ENCODE data around the gene TAF6. TPM values are rescaled to one million over a fixed set of nuclear protein-coding genes. Genes with fewer than 3 reads are reported as not detected.

Gene TAF6
- total and polyA plus RNA-seq, 2 of the 4 experiments (the other 2 are of a cell fraction) = 11.3 to 55.3 TPM

DNA sequence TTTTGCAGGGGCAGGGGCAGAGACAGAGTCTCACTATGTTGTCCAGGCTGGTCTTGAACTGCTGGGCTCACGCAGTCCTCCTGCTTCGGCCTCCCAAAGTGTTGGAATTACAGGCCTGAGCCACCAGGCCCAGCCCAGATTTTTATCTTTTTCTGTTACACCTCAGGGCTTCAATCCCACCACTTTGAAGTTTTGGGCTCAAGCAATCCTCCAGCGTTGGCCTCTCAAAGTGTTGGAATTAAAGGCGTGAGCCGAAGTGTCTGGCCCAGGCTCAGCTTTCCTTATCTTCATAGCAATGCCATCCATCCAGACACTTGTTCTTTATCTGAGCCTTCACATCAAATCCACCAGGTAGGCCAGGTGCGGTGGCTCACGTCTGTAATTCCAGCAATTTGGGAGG, 4.1 kb downstream of the TAF6 start:
- Histone ChIP-seq H2BK120ac (ENCODE audit: low read depth, low read length) (no peak overlapping the region), H2AK9ac (replicated peaks; ENCODE audit: low read depth, low read length, poor library complexity) (no peak overlapping the region), H2BK15ac (ENCODE audit: low read depth, low read length) (no peak overlapping the region), H4K5ac (ENCODE audit: low read depth, low read length) (no peak overlapping the region), H3K18ac (ENCODE audit: low read depth, low read length) (no peak overlapping the region), H3K23ac (ENCODE audit: low read depth, low read length) (no peak overlapping the region), H3K9me1 (ENCODE audit: insufficient read depth, low read length) (peaks cover 6% of the 10 kb centered on the region), H2AFZ (replicated peaks; ENCODE audit: low read length, poor library complexity) (no peak overlapping the region), H3K9ac (ENCODE audit: low read depth, low read length) (no peak overlapping the region), H3K14ac (replicated peaks; ENCODE audit: low read depth, low read length) (no peak overlapping the region), H2AK5ac (ENCODE audit: low read depth, low read length) (no peak overlapping the region), H3K4me3 (ENCODE audit: insufficient read depth, low read depth, low read length) (no peak overlapping the region), H3K27ac (ENCODE audit: insufficient read depth, low read length) (no peak overlapping the region), H3K4me2 (ENCODE audit: low read depth, low read length) (no peak overlapping the region), H2BK20ac (ENCODE audit: low read depth, low read length) (no peak overlapping the region), H4K91ac (ENCODE audit: insufficient read depth, low read depth, low read length) (no peak overlapping the region), H4K20me1 (ENCODE audit: insufficient read depth, low read length) (no peaks in the 10 kb centered on the region; the same call in 1 of the 2 replicates), H3K36me3 (ENCODE audit: control insufficient read depth, insufficient read depth, low read length) (peaks cover 32% of the 10 kb centered on the region), H3K79me1 (ENCODE audit: low read depth in 1 of 2, low read length in 2 of 2) (peaks cover 8 to 31% of the 10 kb centered on the region in 2 experiments), H3K4me1 (ENCODE audit: control insufficient read depth, insufficient read depth, low read length) (0 out of 2 replicates have a peak, but pooled peaks cover 2% of the 10 kb centered on the region), H2BK5ac (ENCODE audit: low read depth, low read length, poor library complexity, severe bottlenecking) (no peak overlapping the region), H3K9me3 (ENCODE audit: control insufficient read depth, insufficient read depth, low read length) (no peaks in the 10 kb centered on the region), H4K8ac (ENCODE audit: low read depth in 2 of 2, low read length in 2 of 2) (no peak overlapping the region), H3K4ac (ENCODE audit: low read depth, low read length) (no peak overlapping the region), H3K27me3 (ENCODE audit: control insufficient read depth, insufficient read depth, low read length) (no peaks in the 10 kb centered on the region), H3K56ac (ENCODE audit: extremely low read depth, insufficient read depth, low read length) (no peak overlapping the region)
- intact Hi-C loops (cut with micrococcal nuclease) = no loop called here
- POLR2A ChIA-PET (ENCODE audit: unreplicated experiment) = no interaction called here
- no peak for ATAC-seq (ENCODE audit: low read depth)
- 80% methylated on average over 3 of the region's 7 CpGs; no CpG with 5 or more reads in 1 of the 2 experiments for WGBS, 2 experiments (ENCODE audit: extremely low coverage in 2 of 2, insufficient read length in 1 of 2)
- in situ Hi-C loops (cut with MboI; ENCODE audit: low sequenced_read_pairs) = no loop called here
- CTCF ChIA-PET = no interaction called here
- DNase-seq = no peak
- no TSS peak for BruUV-seq (replicated peaks)
- dilution Hi-C loops (cut with HindIII; ENCODE audit: low sequenced_read_pairs, unreplicated experiment) = no loop called here
- TF ChIP-seq, protein P1, sequence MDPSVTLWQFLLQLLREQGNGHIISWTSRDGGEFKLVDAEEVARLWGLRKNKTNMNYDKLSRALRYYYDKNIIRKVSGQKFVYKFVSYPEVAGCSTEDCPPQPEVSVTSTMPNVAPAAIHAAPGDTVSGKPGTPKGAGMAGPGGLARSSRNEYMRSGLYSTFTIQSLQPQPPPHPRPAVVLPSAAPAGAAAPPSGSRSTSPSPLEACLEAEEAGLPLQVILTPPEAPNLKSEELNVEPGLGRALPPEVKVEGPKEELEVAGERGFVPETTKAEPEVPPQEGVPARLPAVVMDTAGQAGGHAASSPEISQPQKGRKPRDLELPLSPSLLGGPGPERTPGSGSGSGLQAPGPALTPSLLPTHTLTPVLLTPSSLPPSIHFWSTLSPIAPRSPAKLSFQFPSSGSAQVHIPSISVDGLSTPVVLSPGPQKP (IDR thresholded peaks at IDR 0.05; ENCODE audit: borderline replicate concordance, low read depth, low read length) = no peak
- TF ChIP-seq POLR2A (IDR thresholded peaks at IDR 0.05; ENCODE audit: low read depth, low read length) = no peak
